HCT116 (cell line): ENCODE results near the gene ATP1B3.

Experiments
- CBX3 ChIP-seq: IDR thresholded peaks from 2 replicates; pipeline ENCODE4 v1.6.1; 2012; ENCODE audit warnings: low read depth
- CEBPB ChIP-seq: IDR thresholded peaks from 2 replicates; pipeline ENCODE4 v1.6.1; 2012; ENCODE audit warnings: low read depth
- CTCF ChIP-seq, 3 experiments: fragments of 200-600 bp in 1 of 3; sonication (generic) in 1 of 3; IDR thresholded peaks in 2 of 3; conservative IDR thresholded peaks in 1 of 3; 2 replicates each; pipeline ENCODE4 v1.5.1; 2012 to 2017; ENCODE audit warnings: low read depth in 2 of 3, low read length in 2 of 3, antibody characterized with exemption in 1 of 3, borderline replicate concordance in 1 of 3, control low read depth in 1 of 3, mild to moderate bottlenecking in 1 of 3, mixed read lengths in 1 of 3, mixed run types in 1 of 3, moderate library complexity in 1 of 3; ENCODE audit not compliant: insufficient read depth in 1 of 3
- EZH2 ChIP-seq: fragments of 200-600 bp; sonication (generic); IDR thresholded peaks from 2 replicates; pipeline ENCODE4 v1.6.1; 2017; ENCODE audit warnings: antibody characterized with exemption, mixed run types
- JUND ChIP-seq: IDR thresholded peaks from 2 replicates; pipeline ENCODE4 v1.6.1; 2012
- POLR2A ChIP-seq: IDR thresholded peaks from 2 replicates; pipeline ENCODE4 v1.7.0; 2011; ENCODE audit warnings: borderline replicate concordance; ENCODE audit not compliant: insufficient read depth, insufficient read length; ENCODE audit errors: extremely low read depth
- POLR2AphosphoS5 ChIP-seq: IDR thresholded peaks from 2 replicates; pipeline ENCODE4 v1.6.1; 2011; ENCODE audit warnings: mild to moderate bottlenecking, low read depth, low read length, moderate library complexity
- RAD21 ChIP-seq: IDR thresholded peaks from 2 replicates; pipeline ENCODE4 v1.6.1; 2012; ENCODE audit warnings: low read depth, mild to moderate bottlenecking
- SP1 ChIP-seq: IDR thresholded peaks from 2 replicates; pipeline ENCODE4 v1.6.1; 2012; ENCODE audit warnings: low read depth
- ZBTB33 ChIP-seq: IDR thresholded peaks from 2 replicates; pipeline ENCODE4 v1.6.1; 2011; ENCODE audit warnings: mild to moderate bottlenecking, low read length, moderate library complexity; ENCODE audit not compliant: insufficient replicate concordance; ENCODE audit errors: extremely low read depth
- ZFX ChIP-seq: fragments of 450-650 bp; IDR thresholded peaks from 2 replicates; pipeline ENCODE4 v1.6.1; 2017

GRCh38 chr3:141921316-141921715, 44.9 kb downstream of the ATP1B3 start:
- TF ChIP-seq CTCF (IDR thresholded peaks at IDR 0.05 in 2 of 3, conservative IDR thresholded peaks at IDR 0.05 in 1 of 3; ENCODE audit: borderline replicate concordance in 1 of 3, insufficient read depth in 1 of 3, low read depth in 2 of 3, low read length in 2 of 3) (no peak), JUND (no peak), POLR2AphosphoS5 (no peak), CBX3 (no peak), EZH2 (no peak), POLR2A (no peak), SP1 (no peak), RAD21 (no peak), ZFX (no peak), ZBTB33 (no peak), CEBPB (no peak)
